ENCODE measurements around the gene MARCHF2. TPM values are rescaled to one million over a fixed set of nuclear protein-coding genes. Genes with fewer than 3 reads are reported as not detected.

The MARCHF2 gene

GRCh38 chr19:8487137-8487851 lies 74.2 kb downstream of the MARCHF2 start:
- Histone ChIP-seq H4K91ac (ENCODE audit: low read depth, low read length, poor library complexity) (peak overlapping the region; percentile 61), H3K23ac (ENCODE audit: low read depth, low read length, poor library complexity) (peak overlapping the region; percentile 49), H2AFZ (ENCODE audit: low read length) (no peak overlapping the region), H3K4ac (ENCODE audit: low read length) (peak overlapping the region; percentile 87), H3K79me1 (ENCODE audit: low read depth, low read length) (peaks cover 20% of the 10 kb centered on the region), H3K9ac (ENCODE audit: low read depth, low read length, poor library complexity) (no peak overlapping the region), H3K9me3 (replicated peaks in 1 of 2; ENCODE audit: control insufficient read depth in 2 of 2, insufficient read depth in 1 of 2, low read depth in 1 of 2, low read length in 2 of 2) (no peaks in the 10 kb centered on the region), H3K4me1 (ENCODE audit: control insufficient read depth in 2 of 2, insufficient read depth in 1 of 2, low read depth in 1 of 2, low read length in 2 of 2) (peaks cover 26 to 38% of the 10 kb centered on the region in 2 donors), H4K8ac (ENCODE audit: low read depth, low read length) (peak overlapping the region; percentile 84), H3K36me3 (replicated peaks in 1 of 2; ENCODE audit: control insufficient read depth in 2 of 2, insufficient read depth in 2 of 2, low read length in 2 of 2) (peaks cover 47 to 84% of the 10 kb centered on the region in 2 donors), H2BK120ac (ENCODE audit: low read depth, low read length) (no peak overlapping the region), H2BK5ac (ENCODE audit: low read length) (peak overlapping the region; percentile 94), H3K18ac (ENCODE audit: low read length) (peak overlapping the region; percentile 93), H2BK15ac (ENCODE audit: low read length) (peak overlapping the region; percentile 26), H3K27ac (replicated peaks; ENCODE audit: low read length) (peak overlapping the region; percentile 96), H3K4me2 (ENCODE audit: insufficient read depth, low read length, poor library complexity, severe bottlenecking) (no peak overlapping the region), H2BK12ac (ENCODE audit: low read length) (peak overlapping the region; percentile 8), H2AK5ac (ENCODE audit: low read depth, low read length) (peak overlapping the region; percentile 87), H3K14ac (ENCODE audit: low read length) (peak overlapping the region; percentile 39), H3K4me3 (ENCODE audit: low read length in 2 of 2) (no peak overlapping the region), H3K27me3 (ENCODE audit: control insufficient read depth in 3 of 3, insufficient read depth in 3 of 3, low read depth in 1 of 3, low read length in 3 of 3) (no peaks in the 10 kb centered on the region)
- WGBS, 2 donors (ENCODE audit: extremely low coverage in 2 of 2, insufficient read length in 2 of 2, insufficient replicate concordance in 1 of 2), result no CpG with 5 or more reads among the region's 13 CpGs
- DNase-seq (ENCODE audit: low spot score), result no peak

DNA sequence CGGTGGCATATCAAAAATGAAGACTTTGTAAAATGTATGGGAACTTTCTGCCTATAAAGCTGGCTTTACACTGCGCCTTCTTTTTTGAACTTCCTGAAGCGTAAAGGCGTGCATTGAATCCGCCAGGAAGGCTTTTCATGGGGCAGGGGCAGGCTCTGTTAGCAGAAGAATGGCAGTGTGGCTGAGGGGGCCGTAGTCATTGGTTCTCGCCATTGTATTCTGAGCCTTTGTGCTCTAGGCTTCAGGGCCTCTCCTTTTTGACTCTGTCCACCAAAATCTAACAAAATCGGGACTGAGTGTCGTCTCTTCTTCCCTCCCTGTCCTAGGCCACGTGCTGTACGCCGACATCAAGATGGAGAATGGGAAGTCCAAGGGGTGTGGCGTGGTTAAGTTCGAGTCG lies 75.3 kb downstream of the MARCHF2 start:
- H4K8ac ChIP-seq (ENCODE audit: low read depth, low read length), result no peak overlapping the region
- H3K9ac ChIP-seq (ENCODE audit: low read depth, low read length, poor library complexity), result no peak overlapping the region
- no peak overlapping the region for H3K4me3 ChIP-seq (ENCODE audit: low read length in 2 of 2)
- H2AFZ ChIP-seq (ENCODE audit: low read length), result no peak overlapping the region
- H4K91ac ChIP-seq (ENCODE audit: low read depth, low read length, poor library complexity), result no peak overlapping the region
- no CpG with 5 or more reads among the region's 15 CpGs for WGBS, 2 donors (ENCODE audit: extremely low coverage in 2 of 2, insufficient read length in 2 of 2, insufficient replicate concordance in 1 of 2)
- peak overlapping the region; percentile 39 for H3K18ac ChIP-seq (ENCODE audit: low read length)
- peaks cover 40 to 73% of the 10 kb centered on the region in 2 donors for H3K36me3 ChIP-seq (replicated peaks in 1 of 2; ENCODE audit: control insufficient read depth in 2 of 2, insufficient read depth in 2 of 2, low read length in 2 of 2)
- peak; percentile 75 for DNase-seq (ENCODE audit: low spot score)
- H3K23ac ChIP-seq (ENCODE audit: low read depth, low read length, poor library complexity), result no peak overlapping the region
- H3K79me1 ChIP-seq (ENCODE audit: low read depth, low read length), result peaks cover 21% of the 10 kb centered on the region
- H3K9me3 ChIP-seq (replicated peaks in 1 of 2; ENCODE audit: control insufficient read depth in 2 of 2, insufficient read depth in 1 of 2, low read depth in 1 of 2, low read length in 2 of 2), result no peaks in the 10 kb centered on the region
- no peak overlapping the region for H3K14ac ChIP-seq (ENCODE audit: low read length)
- H2BK120ac ChIP-seq (ENCODE audit: low read depth, low read length), result no peak overlapping the region
- no peak overlapping the region for H3K4ac ChIP-seq (ENCODE audit: low read length)
- H3K4me1 ChIP-seq (ENCODE audit: control insufficient read depth in 2 of 2, insufficient read depth in 1 of 2, low read depth in 1 of 2, low read length in 2 of 2), result peaks cover 26 to 38% of the 10 kb centered on the region in 2 donors
- peak overlapping the region; percentile 26 for H2BK15ac ChIP-seq (ENCODE audit: low read length)
- no peak overlapping the region for H2AK5ac ChIP-seq (ENCODE audit: low read depth, low read length)
- peak overlapping the region; percentile 99 for H2BK5ac ChIP-seq (ENCODE audit: low read length)
- H3K27ac ChIP-seq (replicated peaks; ENCODE audit: low read length), result peak overlapping the region; percentile 96
- no peak overlapping the region for H2BK12ac ChIP-seq (ENCODE audit: low read length)
- peak overlapping the region; percentile 20 for H3K4me2 ChIP-seq (ENCODE audit: insufficient read depth, low read length, poor library complexity, severe bottlenecking)
- H3K27me3 ChIP-seq (ENCODE audit: control insufficient read depth in 3 of 3, insufficient read depth in 3 of 3, low read depth in 1 of 3, low read length in 3 of 3), result no peaks in the 10 kb centered on the region

Small RNA genes within 50 kb of the gene (small RNA-seq; reads per million reads assigned to genes)
- gene MIR4999 (ENCODE audit: insufficient read depth), result not detected

All from neuronal stem cell (in vitro differentiated cells).